Psoas muscle (tissue), 8 donors: Measurements from ENCODE around the gene SLC9A5. TPM values are rescaled to one million over a fixed set of nuclear protein-coding genes. Genes with fewer than 3 reads are reported as not detected.

Experiments
- ATAC-seq, 4 donors: fragments of 200-7000 bp; cut with Tn5 transposase; one replicate each; pipeline ENCODE4 v1.9.1; 2020; ENCODE audit warnings: moderate library complexity in 3 of 4, mild to moderate bottlenecking in 2 of 4
- DNase-seq, 2 donors: peaks; one replicate each; pipeline ENCODE4 v3.0.0-alpha.2; 2020
- H3K27ac ChIP-seq: fragments of 200-600 bp; one replicate; pipeline ENCODE4 v1.8.0; 2022
- H3K27me3 ChIP-seq, 3 donors: fragments of 200-600 bp in 1 of 3; one replicate each; pipeline versions ENCODE4 v1.6.1 to v1.8.0; 2013 to 2022; ENCODE audit warnings: low read length in 2 of 3, mild to moderate bottlenecking in 2 of 3, moderate library complexity in 1 of 3; ENCODE audit not compliant: insufficient read depth in 3 of 3
- H3K36me3 ChIP-seq, 2 donors: fragments of 200-600 bp in 1 of 2; one replicate each; pipeline versions ENCODE4 v1.6.1 to v1.8.0; 2013 to 2022; ENCODE audit warnings: low read depth in 1 of 2, mild to moderate bottlenecking in 1 of 2, moderate library complexity in 1 of 2; ENCODE audit not compliant: insufficient read depth in 1 of 2
- H3K4me1 ChIP-seq: fragments of 200-600 bp; one replicate; pipeline ENCODE4 v1.8.0; 2022
- H3K4me3 ChIP-seq: fragments of 200-600 bp; one replicate; pipeline ENCODE4 v1.8.0; 2022; ENCODE audit warnings: mild to moderate bottlenecking
- H3K9me3 ChIP-seq: fragments of 200-600 bp; one replicate; pipeline ENCODE4 v1.8.0; 2022
- CTCF ChIP-seq: fragments of 200-600 bp; IDR thresholded peaks from one replicate; pipeline ENCODE4 v1.8.0; 2022; ENCODE audit warnings: antibody characterized with exemption
- WGBS, 3 donors: extraction: QIAGEN DNeasy Blood & Tissue Kit; methylation state at CpG; one replicate each; pipeline versions ENCODE4 v1.1.6 to v1.1.7; 2013; 5-methylcytosine and 5-hydroxymethylcytosine counted together
- intact Hi-C, 2 donors: fragments of 100-400 bp; cut with DNase I; formaldehyde crosslinking; loops; one replicate each; pipeline versions ENCODE4 v1.11.0 to v1.14.2; 2022
- long read RNA-seq, 2 donors: library from polyadenylated mRNA; unstranded; transcript quantifications; one replicate each; pipeline ENCODE4 v2.0.0, GENCODE V29; 2021
- polyA plus RNA-seq, 3 donors: library from polyadenylated mRNA; stranded (reverse); fragments of 200-250 nt; gene quantifications; one replicate each; pipeline ENCODE4 v1.2.3, GENCODE V29; 2013
- total RNA-seq, 4 donors: library from RNA; stranded (reverse); fragmentation: NEBNext Ultra II Directional in 2 of 4; extraction: Animal tissue kit (Norgen Biotek cat#: 25700) in 2 of 4; gene quantifications; one replicate each; pipeline versions ENCODE4 v1.2.1 to v1.2.4, GENCODE V29; 2021 to 2023
- donor health status: healthy with polysubstance abuse.
- donor health status: DM: no; HTN: no; CAD: no; lungs with moderate emphysema.
- donor health status: Bipolar disorder and iron deficiency.
- donor health status: healthy.
- donor health status: DM: yes; HTN: yes; CAD: no.
- donor health status: DM: no; HTN: no; CAD: no.
- donor health status: DM: no; HTN: no; CAD: no.
- donor health status: DM: yes; HTN: yes; CAD: no.

Gene SLC9A5
- total RNA-seq: 1 to 10 TPM in 3 of 4 donors, under 1 TPM in 1; 0.59 to 1.7 (median 1.4) TPM
- polyA plus RNA-seq: 1 to 10 TPM in 1 of 3 donors, under 1 TPM in 2; 0.52 to 1.1 (median 0.91) TPM
- long read RNA-seq, donor 1, partial matches to known transcripts: 0 of 1 reads
- long read RNA-seq, donor 1, other reads (novel, unspliced or antisense): 0 of 1 reads
- long read RNA-seq, donor 2, partial matches to known transcripts: 2 of 4 reads
- long read RNA-seq, donor 2, other reads (novel, unspliced or antisense): 2 of 4 reads

GRCh38 chr16:67248401-67249177 is at the start of gene SLC9A5:
Gene SLC9A5 (plus strand): TSS chr16:67248979. CDS start chr16:67249015, 36 bp downstream.
- 1% methylated on average over 47 to 75 of the region's 75 CpGs for WGBS, 3 donors
- H3K36me3 ChIP-seq: no peaks in the 10 kb centered on the region
- intact Hi-C loops: no loop called here
- H3K27me3 ChIP-seq: no peaks in the 10 kb centered on the region
- DNase-seq (peak; percentile 49 to 79), ATAC-seq (no peak)
- peak; percentile 29 for TF ChIP-seq CTCF
- peak within 1 kb of the TSS; percentile 94 for H3K4me3 ChIP-seq
- H3K27ac ChIP-seq: peak within 1 kb of the TSS; percentile 99
- H3K9me3 ChIP-seq: no peaks in the 10 kb centered on the region
- peaks cover 27% of the 10 kb centered on the region for H3K4me1 ChIP-seq

- TF ChIP-seq CTCF: peak; percentile 29
- ATAC-seq (peak; percentile 48 to 72 (median 54)), DNase-seq (no peak)
- H3K9me3 ChIP-seq: no peaks in the 10 kb centered on the region
- no peak within 1 kb of the TSS for H3K4me3 ChIP-seq
- no peak within 1 kb of the TSS for H3K27ac ChIP-seq
- peaks cover 4% of the 10 kb centered on the region for H3K4me1 ChIP-seq
- no peaks in the 10 kb centered on the region for H3K27me3 ChIP-seq
- 40 to 49% (median 43%) methylated on average over 54 to 61 of the region's 61 CpGs for WGBS, 3 donors
- H3K36me3 ChIP-seq: peaks cover 21 to 67% of the 10 kb centered on the region in 2 donors
- intact Hi-C loops: no loop called here
Measured at GRCh38 chr16:67199011-67199807, 49.6 kb upstream of the SLC9A5 start, which contains the start of gene ELMO3. Gene ELMO3 (plus strand): TSS chr16:67199131. CDS start chr16:67199327, 196 bp downstream.

GRCh38 chr16:67199808-67200198 is 49.0 kb upstream of the SLC9A5 start:
- Histone ChIP-seq H3K27me3 (no peaks in the 10 kb centered on the region), H3K4me3 (no peak overlapping the region), H3K4me1 (peaks cover 4% of the 10 kb centered on the region), H3K36me3 (peaks cover 19 to 65% of the 10 kb centered on the region in 2 donors), H3K27ac (no peak overlapping the region), H3K9me3 (no peaks in the 10 kb centered on the region)
- DNase-seq (no peak), ATAC-seq (peak in 3 of 4 donors; percentile 2 to 32 (median 10))
- intact Hi-C loops: no loop called here
- WGBS, 3 donors: 49 to 54% (median 52%) methylated on average over 16 to 22 of the region's 22 CpGs
- no peak for TF ChIP-seq CTCF

DNA sequence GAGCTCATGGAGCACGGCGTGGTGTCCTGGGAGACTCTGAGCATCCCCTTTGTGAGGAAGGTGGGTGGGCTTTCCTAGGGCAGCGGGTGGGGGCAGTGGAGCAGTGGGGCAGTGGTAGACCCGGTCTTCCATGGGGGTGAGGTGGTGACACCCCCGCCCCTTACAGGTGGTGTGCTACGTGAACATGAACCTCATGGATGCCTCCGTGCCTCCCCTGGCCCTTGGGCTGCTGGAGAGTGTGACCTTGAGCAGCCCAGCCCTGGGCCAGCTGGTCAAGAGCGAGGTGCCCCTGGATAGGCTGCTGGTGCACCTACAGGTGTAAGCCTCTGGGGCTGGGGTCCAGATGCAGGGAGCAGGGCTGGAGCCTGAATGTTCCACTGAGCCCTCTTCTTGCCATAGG is 48.3 kb upstream of the SLC9A5 start:
- ATAC-seq (no peak), DNase-seq (no peak)
- H3K27me3 ChIP-seq: no peaks in the 10 kb centered on the region
- no peak for TF ChIP-seq CTCF
- H3K36me3 ChIP-seq: peaks cover 13 to 58% of the 10 kb centered on the region in 2 donors
- H3K4me1 ChIP-seq: peaks cover 4% of the 10 kb centered on the region
- H3K9me3 ChIP-seq: no peaks in the 10 kb centered on the region
- no peak overlapping the region for H3K4me3 ChIP-seq
- WGBS, 3 donors: 79 to 92% (median 81%) methylated on average over 7 to 8 of the region's 8 CpGs
- H3K27ac ChIP-seq: no peak overlapping the region
- intact Hi-C loops: no loop called here
